MCF 10A (cell line): ENCODE data around the gene VAMP1. TPM values are rescaled to one million over a fixed set of nuclear protein-coding genes. Genes with fewer than 3 reads are reported as not detected.

Source experiments
- BruUV-seq: library from RNA; stranded (reverse); fragments of 400-500 nt; replicated peaks from 2 replicates; lab custom pipeline; 2021; lab: Mats Ljungman, UMichigan
- CTCF ChIA-PET: fragments of 300-600 bp; sonication (Branson Sonifier 250); formaldehyde crosslinking; extraction: SDS; loops from one replicate; lab custom pipeline; 2021; ENCODE audit warnings: antibody characterized with exemption, inconsistent platforms; lab: Yijun Ruan, JAX
- POLR2A ChIA-PET: fragments of 300-600, 350-650 bp; sonication (Branson Sonifier 250); formaldehyde crosslinking; extraction: SDS; loops from one replicate; lab custom pipeline; 2020; ENCODE audit warnings: antibody characterized with exemption, inconsistent platforms; lab: Yijun Ruan, JAX
- DNase-seq: peaks from one replicate; pipeline ENCODE4 v3.0.0-alpha.2; 2018; ENCODE audit not compliant: unreplicated experiment
- H3K27ac Mint-ChIP-seq: one replicate; pipeline ENCODE4 v1.8.0; 2022; ENCODE audit warnings: mild to moderate bottlenecking, low read depth, mixed read lengths; ENCODE audit not compliant: unreplicated experiment
- H3K27me3 Mint-ChIP-seq: one replicate; pipeline ENCODE4 v1.8.0; 2022; ENCODE audit warnings: mixed read lengths; ENCODE audit not compliant: insufficient read depth, unreplicated experiment
- H3K36me3 Mint-ChIP-seq: one replicate; pipeline ENCODE4 v1.8.0; 2022; ENCODE audit warnings: mild to moderate bottlenecking, moderate library complexity, mixed read lengths; ENCODE audit not compliant: insufficient read depth, unreplicated experiment
- H3K4me1 Mint-ChIP-seq: one replicate; pipeline ENCODE4 v1.8.0; 2022; ENCODE audit warnings: mixed read lengths; ENCODE audit not compliant: insufficient read depth, unreplicated experiment
- H3K4me3 Mint-ChIP-seq: one replicate; pipeline ENCODE4 v1.8.0; 2022; ENCODE audit warnings: mild to moderate bottlenecking, moderate library complexity, mixed read lengths; ENCODE audit not compliant: unreplicated experiment
- H3K9me3 Mint-ChIP-seq: one replicate; pipeline ENCODE4 v1.8.0; 2022; ENCODE audit warnings: mixed read lengths; ENCODE audit not compliant: unreplicated experiment
- intact Hi-C: fragments of 100-400 bp; cut with micrococcal nuclease; formaldehyde crosslinking; loops from 2 replicates; pipeline ENCODE4 v1.14.1; 2022
- total RNA-seq: library from RNA; stranded (reverse); gene quantifications from 2 replicates; pipeline ENCODE4 v1.2.3, GENCODE V29; 2022
- TF ChIP-seq, protein P1 (sequence below): fragments of 200-600 bp; IDR thresholded peaks from one replicate; pipeline ENCODE4 v1.8.0; 2022; ENCODE audit warnings: antibody characterized with exemption, mild to moderate bottlenecking; ENCODE audit not compliant: unreplicated experiment

The VAMP1 gene
- total RNA-seq, 1 experiment from 2014 or later: 2.9 TPM

- intact Hi-C loops: loop anchor here (1.0 kb wide), 1 partner anchor 21 kb away; no protein-coding TSS in a partner anchor
- Mint-ChIP-seq H3K4me3 (peak within 1 kb of the TSS; percentile 94), H3K27ac (peak within 1 kb of the TSS; percentile 98), H3K27me3 (no peaks in the 10 kb centered on the region), H3K36me3 (peaks cover 31% of the 10 kb centered on the region), H3K4me1 (peaks cover 37% of the 10 kb centered on the region), H3K9me3 (no peaks in the 10 kb centered on the region)
- ChIA-PET CTCF (interaction anchor here (0.6 to 2.4 kb wide), 10 partner anchors 8 to 688 kb away, joined by 3 to 33 read pairs (median 4); no protein-coding TSS in a partner anchor), POLR2A (interaction anchor here (0.7 to 4.5 kb wide), 27 partner anchors 10 to 247 kb away, joined by 3 to 50 read pairs (median 8); partner anchors contain the start of genes GAPDH, LTBR, MRPL51 and SCNN1A)
- BruUV-seq: TSS peak; percentile 53
- TF ChIP-seq, protein P1, sequence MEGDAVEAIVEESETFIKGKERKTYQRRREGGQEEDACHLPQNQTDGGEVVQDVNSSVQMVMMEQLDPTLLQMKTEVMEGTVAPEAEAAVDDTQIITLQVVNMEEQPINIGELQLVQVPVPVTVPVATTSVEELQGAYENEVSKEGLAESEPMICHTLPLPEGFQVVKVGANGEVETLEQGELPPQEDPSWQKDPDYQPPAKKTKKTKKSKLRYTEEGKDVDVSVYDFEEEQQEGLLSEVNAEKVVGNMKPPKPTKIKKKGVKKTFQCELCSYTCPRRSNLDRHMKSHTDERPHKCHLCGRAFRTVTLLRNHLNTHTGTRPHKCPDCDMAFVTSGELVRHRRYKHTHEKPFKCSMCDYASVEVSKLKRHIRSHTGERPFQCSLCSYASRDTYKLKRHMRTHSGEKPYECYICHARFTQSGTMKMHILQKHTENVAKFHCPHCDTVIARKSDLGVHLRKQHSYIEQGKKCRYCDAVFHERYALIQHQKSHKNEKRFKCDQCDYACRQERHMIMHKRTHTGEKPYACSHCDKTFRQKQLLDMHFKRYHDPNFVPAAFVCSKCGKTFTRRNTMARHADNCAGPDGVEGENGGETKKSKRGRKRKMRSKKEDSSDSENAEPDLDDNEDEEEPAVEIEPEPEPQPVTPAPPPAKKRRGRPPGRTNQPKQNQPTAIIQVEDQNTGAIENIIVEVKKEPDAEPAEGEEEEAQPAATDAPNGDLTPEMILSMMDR: no peak
- peak; percentile 72 for DNase-seq
These were observed 18.9 kb downstream of the VAMP1 start, which contains the start of gene TAPBPL for GRCh38 chr12:6451348-6452244. TAPBPL (plus strand) TSS chr12:6452042; CDS start chr12:6452249, 207 bp downstream.

DNA sequence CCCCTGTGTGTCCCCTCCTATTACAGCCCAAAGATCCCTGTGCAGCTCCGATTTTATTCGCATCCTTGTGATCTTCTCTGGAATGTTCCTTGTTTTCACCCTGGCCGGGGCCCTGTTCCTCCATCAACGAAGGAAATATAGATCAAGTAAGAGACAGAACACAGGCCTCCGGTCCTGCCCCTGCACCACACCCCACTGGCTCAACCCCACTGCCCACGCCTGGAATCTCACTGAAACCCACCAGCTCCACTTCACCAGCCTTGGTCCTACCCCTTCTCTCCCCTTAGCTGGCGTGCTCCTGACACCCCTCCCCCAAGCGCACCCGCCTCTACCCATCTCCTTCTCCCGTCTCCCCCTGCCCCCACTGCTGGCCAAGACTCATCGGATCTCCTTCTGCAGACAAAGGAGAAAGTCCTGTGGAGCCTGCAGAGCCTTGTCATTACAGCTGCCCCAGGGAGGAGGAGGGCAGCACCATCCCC, 19.6 kb downstream of the VAMP1 start:
- no peak for DNase-seq
- ChIA-PET CTCF (interaction anchor here (0.6 to 2.4 kb wide), 6 partner anchors 9 to 87 kb away, joined by 3 to 33 read pairs (median 3); no protein-coding TSS in a partner anchor), POLR2A (interaction anchor here (0.7 to 4.5 kb wide), 23 partner anchors 10 to 247 kb away, joined by 3 to 50 read pairs (median 8); partner anchors contain the start of genes GAPDH, LTBR, MRPL51 and TNFRSF1A)
- no TSS peak for BruUV-seq
- no peaks in the 10 kb centered on the region for H3K9me3 Mint-ChIP-seq
- H3K4me1 Mint-ChIP-seq: peaks cover 37% of the 10 kb centered on the region
- H3K27me3 Mint-ChIP-seq: no peaks in the 10 kb centered on the region
- TF ChIP-seq, protein P1: no peak
- intact Hi-C loops: loop anchor here (1.0 kb wide), 1 partner anchor 21 kb away; no protein-coding TSS in a partner anchor
- peaks cover 29% of the 10 kb centered on the region for H3K36me3 Mint-ChIP-seq
- peak overlapping the region; percentile 98 for H3K27ac Mint-ChIP-seq
- peak overlapping the region; percentile 94 for H3K4me3 Mint-ChIP-seq

DNA sequence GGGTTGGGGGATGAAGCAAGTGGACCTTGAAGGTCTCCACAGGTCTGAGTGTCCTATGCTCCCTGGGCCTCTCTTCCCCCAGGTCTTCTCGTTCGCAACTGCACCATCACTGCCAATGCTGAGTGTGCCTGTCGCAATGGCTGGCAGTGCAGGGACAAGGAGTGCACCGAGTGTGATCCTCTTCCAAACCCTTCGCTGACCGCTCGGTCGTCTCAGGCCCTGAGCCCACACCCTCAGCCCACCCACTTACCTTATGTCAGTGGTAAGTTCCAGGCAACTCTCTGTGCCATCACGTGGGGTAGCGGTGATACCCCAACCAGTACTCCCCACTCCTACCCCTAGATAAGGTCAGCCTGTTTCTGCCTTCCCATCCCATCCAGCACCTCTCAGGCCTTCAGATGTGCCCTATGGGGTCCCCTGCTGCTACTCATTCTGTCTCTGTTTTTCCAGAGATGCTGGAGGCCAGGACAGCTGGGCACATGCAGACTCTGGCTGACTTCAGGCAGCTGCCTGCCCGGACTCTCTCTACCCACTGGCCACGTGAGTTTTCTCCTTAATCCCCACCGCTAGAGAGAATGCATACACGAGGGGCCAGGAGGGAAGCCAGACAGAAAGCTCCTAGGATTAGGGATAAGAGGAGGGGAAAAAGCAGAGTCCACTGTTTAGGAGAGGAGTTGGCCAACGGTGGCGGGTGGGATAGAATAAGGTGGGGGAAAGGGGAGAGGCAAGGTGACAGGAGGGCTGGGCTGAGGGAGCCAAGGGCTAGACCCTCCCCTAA, 20.2 kb downstream of the VAMP1 start:
- peak overlapping the region; percentile 94 for H3K4me3 Mint-ChIP-seq
- intact Hi-C loops: no loop called here
- H3K36me3 Mint-ChIP-seq: peaks cover 22% of the 10 kb centered on the region
- peaks cover 37% of the 10 kb centered on the region for H3K4me1 Mint-ChIP-seq
- TF ChIP-seq, protein P1: no peak
- H3K27ac Mint-ChIP-seq: peak overlapping the region; percentile 98
- CTCF ChIA-PET: interaction anchor here (0.6 to 1.1 kb wide), 3 partner anchors 9 to 27 kb away, joined by 3 read pairs; no protein-coding TSS in a partner anchor
- no peak for DNase-seq
- no peaks in the 10 kb centered on the region for H3K9me3 Mint-ChIP-seq
- POLR2A ChIA-PET: interaction anchor here (1.3 to 4.5 kb wide), 11 partner anchors 9 to 89 kb away, joined by 3 to 50 read pairs (median 14); partner anchors contain the start of genes GAPDH, LTBR, MRPL51 and VAMP1
- H3K27me3 Mint-ChIP-seq: no peaks in the 10 kb centered on the region
- BruUV-seq: TSS peak; percentile 38
